Stimulated activated CD8-positive, alpha-beta memory T cell treated with anti-CD3 and anti-CD28 coated beads, Interleukin-7, amount 100 ng/mL, for 4 hours (primary cell): ENCODE results near the gene RPF1.
"Not testable (repeated sequence)": the region's sequence is repeated elsewhere in the genome, so short reads cannot be mapped to it uniquely, and the experiment has no call there.

Source experiments
- DNase-seq, 2 donors: peaks; one replicate each; pipeline ENCODE4 v3.0.0-alpha.2; 2020; ENCODE audit warnings: low read depth in 2 of 2

RPF1 gene

GRCh38 chr1:84478876-84479868 lies at the start of gene RPF1:
Gene RPF1, plus strand, starts transcription at chr1:84479266. Its CDS starts 16 bp downstream, at chr1:84479282.
- DNase-seq: peak; percentile 64 to 80

- no peak for DNase-seq
Measured at GRCh38 chr1:84430546-84430945, 48.5 kb upstream of the RPF1 start.

GRCh38 chr1:84433258-84434080 lies 45.6 kb upstream of the RPF1 start:
- DNase-seq: peak in 1 of 2 donors; percentile 47

- DNase-seq: no peak
Measured at GRCh38 chr1:84434081-84434769, 44.8 kb upstream of the RPF1 start.

- no peak for DNase-seq
Measured at GRCh38 chr1:84434801-84435549, 44.1 kb upstream of the RPF1 start.

- DNase-seq: no peak
Measured at GRCh38 chr1:84436876-84437655, 42.0 kb upstream of the RPF1 start.

GRCh38 chr1:84442256-84442655 lies 36.8 kb upstream of the RPF1 start:
- DNase-seq: no peak

- DNase-seq: not testable (repeated sequence)
Measured at GRCh38 chr1:84442747-84443646, 36.1 kb upstream of the RPF1 start.

- not testable (repeated sequence) for DNase-seq
Measured at GRCh38 chr1:84448704-84449103, 30.4 kb upstream of the RPF1 start.

GRCh38 chr1:84450910-84451309 lies 28.2 kb upstream of the RPF1 start:
- no peak for DNase-seq

GRCh38 chr1:84452436-84452835 lies 26.6 kb upstream of the RPF1 start:
- no peak for DNase-seq

- DNase-seq: no peak
Measured at GRCh38 chr1:84462118-84462517, 16.9 kb upstream of the RPF1 start.

GRCh38 chr1:84467298-84467697 lies 11.8 kb upstream of the RPF1 start:
- DNase-seq: no peak

GRCh38 chr1:84476225-84476624 lies 2.8 kb upstream of the RPF1 start:
- no peak for DNase-seq

- no peak for DNase-seq
Measured at GRCh38 chr1:84479998-84480397, 932 bp downstream of the RPF1 start.

- DNase-seq: no peak
Measured at GRCh38 chr1:84480650-84481049, 1.6 kb downstream of the RPF1 start.

- no peak for DNase-seq
Measured at GRCh38 chr1:84481317-84481716, 2.3 kb downstream of the RPF1 start.

GRCh38 chr1:84488107-84488506 lies 9.0 kb downstream of the RPF1 start:
- no peak for DNase-seq

GRCh38 chr1:84489766-84490165 lies 10.7 kb downstream of the RPF1 start:
- DNase-seq: no peak
